Subcutaneous adipose tissue (tissue), 4 donors: Measurements from ENCODE around the gene KRT3. TPM values are rescaled to one million over a fixed set of nuclear protein-coding genes. Genes with fewer than 3 reads are reported as not detected.

Source experiments
- total RNA-seq, 4 donors: library from RNA; depleted of rRNA; stranded (reverse); fragments of >200 nt; gene quantifications; one replicate each; pipeline ENCODE4 v1.1.0, GENCODE V29; 2016
- TF ChIP-seq, protein P1 (sequence below): fragments of 450-650 bp; IDR thresholded peaks from one replicate; pipeline ENCODE4 v1.5.1; 2016; ENCODE audit warnings: low read depth, mild to moderate bottlenecking, control low read depth, antibody characterized with exemption, moderate library complexity

Gene KRT3
- total RNA-seq, 4 donors from 2014 or later = not detected

DNA sequence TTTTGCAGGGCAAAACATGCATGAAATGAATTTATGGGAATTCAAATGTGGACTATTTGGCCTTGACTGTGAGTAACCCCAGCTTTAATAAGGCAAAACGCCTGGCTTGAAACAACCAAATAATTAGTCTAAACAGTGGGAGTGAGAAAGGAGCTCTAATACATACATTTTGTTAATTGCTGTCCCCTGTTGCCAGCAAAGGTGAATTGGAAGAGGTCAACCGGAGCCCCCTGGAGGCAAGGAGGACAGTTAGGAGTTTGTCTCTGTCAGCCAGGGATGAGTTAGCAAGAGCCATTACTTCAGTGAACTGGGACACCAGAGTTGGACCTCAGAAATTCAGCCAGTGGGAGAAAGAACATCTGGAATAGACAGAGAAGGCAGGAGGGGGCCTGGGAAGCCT, 36.2 kb downstream of the KRT3 start:
- TF ChIP-seq, protein P1, sequence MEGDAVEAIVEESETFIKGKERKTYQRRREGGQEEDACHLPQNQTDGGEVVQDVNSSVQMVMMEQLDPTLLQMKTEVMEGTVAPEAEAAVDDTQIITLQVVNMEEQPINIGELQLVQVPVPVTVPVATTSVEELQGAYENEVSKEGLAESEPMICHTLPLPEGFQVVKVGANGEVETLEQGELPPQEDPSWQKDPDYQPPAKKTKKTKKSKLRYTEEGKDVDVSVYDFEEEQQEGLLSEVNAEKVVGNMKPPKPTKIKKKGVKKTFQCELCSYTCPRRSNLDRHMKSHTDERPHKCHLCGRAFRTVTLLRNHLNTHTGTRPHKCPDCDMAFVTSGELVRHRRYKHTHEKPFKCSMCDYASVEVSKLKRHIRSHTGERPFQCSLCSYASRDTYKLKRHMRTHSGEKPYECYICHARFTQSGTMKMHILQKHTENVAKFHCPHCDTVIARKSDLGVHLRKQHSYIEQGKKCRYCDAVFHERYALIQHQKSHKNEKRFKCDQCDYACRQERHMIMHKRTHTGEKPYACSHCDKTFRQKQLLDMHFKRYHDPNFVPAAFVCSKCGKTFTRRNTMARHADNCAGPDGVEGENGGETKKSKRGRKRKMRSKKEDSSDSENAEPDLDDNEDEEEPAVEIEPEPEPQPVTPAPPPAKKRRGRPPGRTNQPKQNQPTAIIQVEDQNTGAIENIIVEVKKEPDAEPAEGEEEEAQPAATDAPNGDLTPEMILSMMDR = no peak

DNA sequence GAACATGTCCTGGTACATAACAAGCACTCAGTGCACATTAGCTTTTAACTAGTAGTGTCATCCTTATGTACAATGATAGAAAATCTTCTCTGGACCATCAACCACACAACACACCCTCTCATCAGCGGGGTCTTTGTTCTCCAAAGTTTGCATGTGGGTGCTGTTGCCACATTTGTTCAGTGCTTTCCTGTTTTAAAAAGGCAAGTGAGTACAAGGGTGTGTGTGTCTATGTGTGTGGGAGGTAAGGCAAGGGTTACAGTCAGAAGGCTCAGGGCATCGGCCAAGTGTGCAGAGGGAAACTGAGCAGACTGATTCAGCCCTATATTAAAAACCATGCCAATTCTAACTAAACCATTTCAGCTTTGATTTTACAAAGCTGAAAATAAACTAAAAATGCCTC, 36.7 kb downstream of the KRT3 start:
- TF ChIP-seq, protein P1 = no peak

DNA sequence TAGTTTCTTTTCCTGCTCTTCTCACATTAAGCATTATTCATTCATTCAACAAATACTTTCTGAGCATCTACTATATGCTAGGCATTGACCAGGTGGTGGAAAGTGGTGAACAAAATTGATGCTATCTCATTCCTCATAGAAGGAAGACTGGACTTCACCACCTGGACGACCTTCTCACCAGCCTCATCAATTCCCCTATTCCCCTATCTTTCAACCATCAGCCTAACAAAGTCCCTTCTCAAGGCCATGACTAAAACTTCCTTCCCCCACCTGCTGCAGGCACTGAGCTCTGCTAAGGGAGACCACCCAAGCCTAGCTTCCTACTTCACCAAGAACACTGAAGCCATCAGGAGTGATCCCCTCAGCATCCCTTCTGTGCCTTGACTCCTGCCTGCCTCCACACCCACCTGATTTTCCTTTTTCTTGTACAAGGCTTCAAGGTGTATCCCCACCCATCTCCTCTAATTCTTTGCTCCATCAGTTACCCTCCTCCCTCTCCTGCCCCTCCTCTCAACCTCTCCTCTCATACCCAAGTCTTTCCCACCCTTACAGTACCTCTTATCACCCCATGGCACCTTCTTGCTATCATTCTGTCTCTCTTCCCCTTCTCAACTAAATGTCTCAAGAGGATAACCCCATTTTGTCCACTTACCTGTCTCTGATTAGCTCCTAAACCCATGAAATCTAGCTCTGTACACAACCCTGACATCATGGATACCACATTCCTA, 38.3 kb downstream of the KRT3 start:
- TF ChIP-seq, protein P1 = no peak

DNA sequence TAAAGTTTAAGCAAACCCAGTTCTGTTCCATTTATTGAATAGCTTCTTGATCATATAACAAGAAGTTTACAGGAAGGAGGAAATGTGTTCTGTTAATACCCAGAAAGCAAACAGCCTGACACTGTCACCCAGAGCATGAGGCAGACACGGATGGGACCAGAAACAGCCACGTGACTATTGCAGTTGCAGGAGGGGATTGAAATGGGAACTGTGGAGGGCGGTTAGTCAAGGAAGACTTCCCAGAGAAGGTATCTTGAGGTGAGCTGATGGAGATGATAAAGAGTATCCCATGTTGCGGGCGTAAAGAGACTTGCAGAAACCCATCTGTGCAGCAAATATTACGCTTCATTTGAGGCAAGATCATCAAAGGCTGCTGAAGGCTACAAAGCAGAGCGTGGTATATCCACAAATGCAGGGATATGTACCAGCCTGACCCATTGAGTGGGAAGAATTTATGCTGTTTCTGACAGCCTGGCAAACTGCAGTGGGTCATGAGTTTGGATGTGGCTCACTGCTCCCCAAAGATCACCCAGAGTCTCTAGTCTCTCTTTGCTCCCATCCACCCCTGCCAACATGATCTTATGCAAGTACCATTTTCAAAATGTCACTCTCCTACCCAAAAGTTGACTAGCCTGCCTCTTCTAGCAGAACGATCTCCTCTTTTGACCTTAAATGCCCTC, 39.5 kb downstream of the KRT3 start:
- TF ChIP-seq, protein P1 = no peak

DNA sequence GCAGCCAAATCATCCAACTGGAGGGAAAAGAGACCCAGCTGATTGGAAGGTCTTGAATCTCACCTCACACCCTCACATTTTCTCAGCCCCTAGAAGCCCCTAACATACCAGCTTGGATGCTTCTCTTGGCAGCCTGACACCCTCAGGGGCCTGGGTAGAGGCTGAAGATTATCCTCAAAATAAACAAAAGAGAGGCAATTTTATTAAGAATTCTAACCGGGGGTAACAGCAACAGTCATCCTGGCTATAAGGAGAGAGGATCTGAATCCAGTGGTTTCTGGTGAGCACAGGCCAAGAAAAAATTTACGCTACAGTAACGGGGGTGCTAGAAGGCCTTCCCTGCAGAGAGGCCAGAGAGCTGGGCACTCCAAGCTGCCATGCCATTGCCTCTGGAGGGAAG, 40.4 kb downstream of the KRT3 start:
- TF ChIP-seq, protein P1 = no peak

DNA sequence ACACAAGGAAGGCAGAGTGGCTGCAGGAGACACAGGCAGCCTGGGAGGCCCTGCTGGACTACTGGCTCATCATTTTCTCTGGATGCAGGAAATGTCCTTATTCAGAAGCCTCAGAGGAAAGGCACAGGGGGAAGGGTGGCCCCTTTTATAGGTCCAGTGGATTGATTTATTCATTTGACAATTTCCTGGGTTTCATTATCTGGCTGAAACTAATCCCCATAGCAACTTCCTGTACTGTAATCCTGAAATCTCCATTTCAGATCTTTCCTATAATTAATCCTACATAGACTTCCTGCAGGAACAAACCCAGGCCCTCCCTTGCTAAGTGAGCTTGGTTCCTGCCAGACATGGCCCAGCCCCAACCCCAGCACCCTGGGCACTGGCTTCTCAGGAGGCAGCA, 41.8 kb downstream of the KRT3 start:
- TF ChIP-seq, protein P1 = no peak

DNA sequence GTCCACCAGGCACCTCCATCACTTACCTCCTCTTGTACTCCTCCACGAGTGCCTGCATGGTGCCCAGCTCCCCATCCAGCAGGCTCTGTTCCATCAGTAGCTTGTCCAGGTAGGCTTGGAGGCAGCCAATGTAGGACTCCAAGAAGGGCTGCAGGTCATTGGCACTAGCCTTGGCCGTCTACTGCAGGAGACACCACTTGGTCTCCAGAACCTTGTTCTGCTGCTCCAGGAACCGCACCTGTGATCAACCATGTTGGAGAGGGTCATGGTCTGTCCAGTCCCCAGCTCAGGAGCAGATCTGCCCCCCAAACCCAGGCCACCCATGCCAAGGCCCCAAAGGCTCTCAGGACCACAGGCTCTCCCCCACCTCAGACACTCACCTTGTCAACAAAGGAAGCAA, 42.6 kb downstream of the KRT3 start:
- TF ChIP-seq, protein P1 = no peak
